NCI-H1436 treated with DMSO at 0.1 percent for 48 hours (cell line): Measurements from ENCODE around the gene FBXO27.
A peak's percentile ranks its signal among the peaks of the same experiment; 100 is the strongest.
"Not testable (repeated sequence)": the region's sequence is repeated elsewhere in the genome, so short reads cannot be mapped to it uniquely, and the experiment has no call there.

Experiments used
- DNase-seq: peaks from one replicate; lab custom pipeline; 2025; lab: John Stamatoyannopoulos, UW

The FBXO27 gene

DNA sequence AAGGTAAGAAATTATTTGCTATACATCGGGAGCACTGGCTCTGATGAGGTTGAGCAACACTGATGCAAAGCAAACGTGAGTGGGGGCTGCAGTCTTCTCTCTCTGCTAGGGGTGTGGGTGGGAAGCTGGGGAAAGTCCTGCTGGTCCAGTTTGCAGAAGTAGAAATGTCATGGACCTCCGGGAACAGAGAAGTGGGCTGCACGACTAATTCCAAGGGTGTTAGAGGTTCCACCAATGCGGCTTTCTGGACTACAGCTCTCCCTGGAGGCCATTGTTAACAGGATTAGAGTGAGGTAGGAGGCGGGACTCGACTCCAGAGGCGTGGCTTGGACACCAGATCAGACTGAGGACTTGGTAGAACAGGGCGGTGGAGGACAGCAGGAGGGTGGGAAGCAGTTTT, 5.7 kb upstream of the FBXO27 start:
- DNase-seq, result no peak

DNA sequence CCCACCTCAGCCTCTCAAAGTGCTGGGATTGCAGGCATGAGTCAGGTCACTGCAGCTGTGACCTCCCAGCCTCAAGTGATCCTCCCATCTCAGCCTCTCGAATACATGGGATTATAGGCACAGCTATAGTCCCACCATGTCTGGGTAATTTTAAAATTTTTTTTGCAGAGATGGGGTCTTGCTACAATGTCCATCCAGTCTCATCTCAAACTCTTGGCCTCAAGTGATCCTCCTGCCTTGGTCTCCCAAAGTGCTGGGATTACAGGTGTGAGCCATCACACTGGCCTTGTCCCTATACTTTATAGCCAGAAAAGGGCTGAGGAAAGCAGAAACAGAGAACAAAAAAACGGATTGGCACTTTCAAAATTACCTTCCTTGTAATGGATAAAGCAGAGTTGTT, 4.8 kb upstream of the FBXO27 start:
- DNase-seq, result no peak

DNA sequence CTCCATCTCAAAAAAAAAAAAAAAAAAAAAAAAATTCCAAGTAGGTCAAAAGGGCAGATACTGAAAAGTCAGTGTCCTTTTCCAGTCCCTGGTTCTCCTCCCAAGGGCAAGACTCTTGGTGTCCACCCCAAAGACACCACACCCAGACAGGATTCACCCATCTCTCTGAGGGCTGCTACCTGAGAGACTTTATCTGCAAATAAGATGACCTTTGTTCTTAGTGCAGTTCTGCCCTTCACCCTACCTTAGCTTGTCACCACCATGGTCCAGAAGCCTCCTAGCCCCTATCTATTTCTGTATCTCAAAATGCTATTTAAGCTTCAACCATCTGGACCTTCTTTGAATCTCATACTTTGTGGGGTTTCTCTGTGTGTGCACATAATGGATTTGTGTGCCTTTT, 4.2 kb upstream of the FBXO27 start:
- no peak for DNase-seq

DNA sequence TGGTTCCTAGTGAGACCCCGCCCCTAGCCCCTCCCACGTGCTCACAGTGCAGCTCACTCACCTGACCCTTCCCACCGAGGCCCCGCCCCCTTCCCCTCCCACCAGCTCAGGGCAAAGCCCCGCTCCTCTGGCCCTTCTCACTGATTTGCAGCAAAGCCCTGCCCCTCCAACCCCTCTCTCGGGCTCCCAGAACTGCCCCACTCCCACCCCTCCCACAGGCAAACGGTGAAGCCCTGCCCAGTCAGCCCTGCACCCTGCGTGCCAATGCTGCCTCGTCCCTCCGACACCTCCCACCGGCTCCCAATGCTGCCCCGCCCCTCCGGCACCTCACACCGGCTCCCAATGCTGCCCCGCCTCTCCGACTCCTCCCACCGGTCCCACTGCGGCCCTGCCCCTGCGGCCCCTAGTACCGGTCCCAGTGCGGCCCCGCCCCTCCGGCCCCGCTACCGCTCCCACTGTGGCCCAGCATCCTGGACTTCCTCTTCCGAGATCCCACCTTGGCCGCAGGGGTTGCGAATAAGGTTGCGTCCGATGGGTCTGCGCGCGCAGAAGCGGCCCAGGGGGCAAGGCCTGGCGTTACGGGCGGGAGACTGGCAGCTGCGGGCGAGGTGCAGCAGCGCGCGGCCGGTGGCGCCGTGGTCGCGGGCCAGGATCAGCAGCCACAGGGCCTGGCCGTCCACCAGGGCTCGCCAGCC, 834 bp downstream of the FBXO27 start:
- peak; percentile 4 for DNase-seq

DNA sequence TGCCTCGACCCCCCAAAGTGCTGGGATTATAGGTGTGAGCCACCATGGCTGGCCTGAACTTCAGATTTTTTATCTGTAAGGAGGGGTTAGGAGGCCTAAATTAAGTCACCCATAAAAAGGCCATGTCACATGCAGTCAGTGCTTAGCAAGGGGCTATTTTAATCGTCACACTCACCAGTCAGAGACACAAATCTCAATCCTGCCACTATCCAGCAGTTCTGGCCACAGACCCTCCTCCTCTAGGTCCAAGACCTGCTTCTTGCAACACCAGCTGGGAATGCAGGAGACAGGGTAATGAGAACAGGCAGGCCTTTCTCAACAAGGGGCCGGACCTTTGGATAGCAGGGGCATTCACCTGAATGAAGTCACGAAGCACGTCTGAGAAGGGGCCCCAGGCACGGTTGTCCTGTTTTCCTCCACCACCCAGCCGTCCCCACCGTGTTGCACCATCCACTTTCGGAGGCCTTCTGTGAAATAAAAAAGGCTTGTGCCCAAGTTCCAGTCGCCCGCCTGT, 1.4 kb downstream of the FBXO27 start:
- no peak for DNase-seq

DNA sequence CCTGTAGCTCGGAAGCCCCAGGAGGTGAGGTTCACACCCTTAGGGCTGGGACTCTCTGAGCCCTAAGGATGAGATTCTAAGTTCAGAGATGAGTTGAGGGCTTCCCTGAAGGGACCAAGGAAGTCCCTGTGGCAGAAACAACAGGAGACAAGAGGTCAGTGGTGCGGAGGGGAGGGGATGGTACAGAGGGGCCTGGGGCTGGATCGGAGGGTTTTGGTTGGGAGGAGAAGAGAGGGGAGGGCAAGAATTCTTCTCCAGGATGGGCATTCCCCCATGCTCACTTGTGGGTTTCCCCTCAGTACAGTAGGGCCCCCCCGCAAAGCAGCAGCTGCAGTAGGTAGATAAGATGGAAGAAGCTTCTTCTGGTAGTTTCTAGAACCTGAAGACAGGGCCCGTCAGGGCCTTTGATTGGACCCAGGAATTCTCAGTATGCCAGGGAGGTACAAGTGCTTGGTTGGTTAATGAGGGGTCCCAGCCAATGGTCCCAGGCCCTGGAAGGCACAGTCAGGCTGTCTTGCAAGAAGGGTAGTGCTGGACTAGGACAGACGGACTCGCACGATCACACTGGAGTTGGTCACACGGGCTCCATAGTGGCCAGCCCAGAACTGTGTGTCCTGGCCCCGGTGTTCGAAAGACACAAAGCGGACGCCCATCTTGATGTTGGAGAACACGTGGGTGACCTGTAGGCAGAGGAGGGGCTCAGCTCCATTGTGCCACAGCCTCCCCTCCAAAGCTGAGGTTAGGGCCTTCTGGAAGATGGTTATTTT, 7.3 kb downstream of the FBXO27 start:
- DNase-seq, result no peak

DNA sequence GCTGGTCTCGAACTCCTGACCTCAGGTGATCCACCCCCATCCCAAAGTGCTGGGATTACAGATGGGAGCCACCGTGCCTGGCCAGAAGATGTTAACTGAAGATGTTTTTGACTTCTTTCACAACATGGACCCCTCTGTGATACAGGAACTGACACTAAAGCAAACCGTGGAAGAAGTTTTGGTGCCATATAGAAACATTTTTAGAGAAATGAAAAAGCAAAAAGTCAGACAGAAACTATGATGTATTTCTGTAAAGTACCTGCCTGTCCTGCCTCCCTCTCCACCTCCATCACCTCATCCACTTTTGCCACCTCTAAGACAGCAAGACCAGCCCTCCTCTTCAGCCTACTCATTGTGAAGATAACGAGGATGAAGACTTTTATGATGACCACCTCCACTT, 11.3 kb downstream of the FBXO27 start:
- no peak for DNase-seq

DNA sequence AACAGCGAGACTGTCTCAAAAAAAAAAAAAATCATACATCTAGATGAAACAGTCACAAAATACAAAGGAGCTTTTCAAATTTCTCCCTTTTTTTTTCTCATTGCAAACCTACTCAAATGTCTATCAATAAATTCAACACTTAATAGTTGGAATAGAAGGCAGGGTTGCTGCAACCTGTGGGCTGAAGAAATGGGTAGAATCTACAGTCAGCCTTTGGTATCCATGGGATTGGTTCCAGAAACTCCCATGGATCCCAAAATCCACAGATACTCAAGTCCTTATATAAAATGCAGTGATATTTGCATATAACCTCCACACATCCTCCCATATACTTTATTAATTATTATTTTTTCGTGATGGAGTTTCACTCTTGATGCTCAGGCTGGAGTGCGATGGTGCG, 14.7 kb downstream of the FBXO27 start:
- no peak for DNase-seq

DNA sequence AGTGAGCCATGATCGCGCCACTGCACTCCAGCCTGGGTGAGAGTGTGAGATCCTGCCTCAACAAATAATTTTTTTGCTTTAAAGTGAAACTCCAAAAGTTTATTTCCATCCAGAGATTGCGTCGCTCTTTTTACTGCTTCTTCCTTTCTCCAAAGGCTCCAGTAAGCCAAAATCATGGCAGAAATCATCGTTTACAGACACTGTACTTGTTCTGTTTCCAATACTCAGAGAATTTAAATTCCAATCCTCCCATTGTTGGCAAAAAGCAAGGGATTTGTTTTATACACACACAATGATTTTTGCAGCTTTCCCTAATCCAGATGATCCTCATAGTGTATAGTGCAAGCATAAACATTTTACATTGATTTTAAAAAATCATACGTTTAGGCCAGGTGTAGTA, 15.3 kb downstream of the FBXO27 start:
- DNase-seq, result no peak

DNA sequence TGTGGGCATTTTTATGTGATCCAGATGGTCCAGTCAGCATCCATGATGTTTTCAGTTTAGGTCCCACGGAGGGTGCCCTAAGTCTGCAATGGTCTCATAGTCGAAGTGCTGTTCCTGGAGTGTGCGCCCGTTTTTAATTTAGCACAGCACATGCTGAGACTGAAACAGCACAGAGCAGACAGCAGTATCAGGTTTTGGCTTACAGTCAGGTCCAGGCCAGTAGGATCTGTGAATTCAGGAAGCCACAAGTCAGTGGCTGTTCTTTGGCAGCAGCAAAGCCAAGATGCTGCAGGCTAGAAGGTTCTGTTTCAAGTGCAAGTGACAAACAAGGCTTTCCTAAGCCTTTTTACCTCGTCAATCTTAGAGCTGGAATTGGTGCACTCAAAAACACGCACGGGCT, 18.3 kb downstream of the FBXO27 start:
- no peak for DNase-seq

DNA sequence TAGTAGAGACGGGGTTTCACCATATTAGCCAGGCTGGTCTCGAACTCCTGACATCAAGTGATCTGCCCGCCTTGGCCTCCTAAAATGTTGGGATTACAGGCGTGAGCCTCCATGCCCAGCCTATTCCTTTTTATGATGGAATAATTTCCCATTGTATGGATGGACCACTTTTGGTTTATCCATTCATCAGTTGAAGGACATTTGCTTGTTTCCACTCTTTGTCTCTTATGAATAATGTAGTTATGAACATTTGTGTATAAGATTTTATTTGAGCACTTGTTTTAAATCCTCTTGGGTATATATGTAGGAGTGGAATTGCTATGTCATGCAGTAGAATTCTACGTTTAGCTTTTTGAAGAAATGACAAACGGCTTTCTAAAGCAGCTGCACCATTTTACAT, 23.3 kb downstream of the FBXO27 start:
- no peak for DNase-seq

DNA sequence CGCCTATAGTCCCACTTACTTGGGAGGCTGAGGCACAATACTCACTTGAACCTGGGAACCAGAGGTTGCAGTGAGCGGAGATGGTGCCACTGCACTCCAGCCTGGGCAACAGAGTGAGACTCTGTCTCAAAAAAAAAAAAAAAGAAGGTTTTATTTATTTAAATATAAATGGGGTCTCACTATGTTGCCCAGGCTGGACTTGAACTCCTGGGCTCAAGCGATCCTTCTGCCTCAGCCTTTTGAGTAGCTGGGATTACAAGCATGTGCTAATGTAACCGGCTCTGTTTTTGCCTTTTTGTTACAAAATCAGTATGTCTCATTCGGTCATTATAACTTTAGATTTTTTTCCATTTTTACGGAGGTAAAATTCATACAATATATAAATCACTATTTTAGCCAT, 24.2 kb downstream of the FBXO27 start:
- DNase-seq, result no peak

DNA sequence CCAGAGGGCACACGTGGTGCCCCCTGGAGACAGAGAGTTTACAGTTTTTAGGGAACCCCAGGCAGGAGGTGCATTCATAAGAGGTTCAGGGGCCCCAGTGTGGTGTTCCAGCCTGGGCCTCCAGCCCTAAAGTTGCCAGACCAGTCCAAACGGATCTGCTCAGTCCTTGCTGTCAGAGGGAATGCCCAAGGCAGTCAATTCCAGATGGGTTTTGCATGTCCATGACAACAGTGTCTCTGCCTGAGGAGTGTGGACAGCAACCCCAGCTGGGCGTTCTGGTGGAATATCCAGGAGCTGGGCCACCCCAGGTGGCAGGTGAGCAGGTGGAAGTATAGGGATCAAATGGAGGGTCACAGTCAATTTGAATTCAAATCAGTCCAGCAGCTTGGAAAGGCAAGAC, 25.3 kb downstream of the FBXO27 start:
- no peak for DNase-seq

DNA sequence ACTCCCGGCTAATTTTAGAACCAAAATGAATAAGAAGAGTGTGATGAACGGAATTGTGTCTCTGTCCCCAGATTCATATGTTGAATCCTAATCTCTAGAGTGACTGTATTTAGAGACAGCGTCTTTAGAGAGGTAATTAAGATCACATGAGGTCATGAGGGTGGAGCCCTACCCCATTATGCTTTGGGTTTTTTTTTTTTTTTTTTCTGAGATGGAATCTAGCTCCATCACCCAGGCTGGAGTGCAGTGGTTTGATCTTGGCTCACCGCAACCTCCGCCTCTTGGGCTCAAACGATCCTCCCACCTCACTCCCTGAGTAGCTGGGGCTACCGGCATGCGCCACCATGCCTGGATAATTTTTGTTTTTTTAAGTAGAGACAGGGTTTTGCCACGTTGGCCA, 27.9 kb downstream of the FBXO27 start:
- no peak for DNase-seq

DNA sequence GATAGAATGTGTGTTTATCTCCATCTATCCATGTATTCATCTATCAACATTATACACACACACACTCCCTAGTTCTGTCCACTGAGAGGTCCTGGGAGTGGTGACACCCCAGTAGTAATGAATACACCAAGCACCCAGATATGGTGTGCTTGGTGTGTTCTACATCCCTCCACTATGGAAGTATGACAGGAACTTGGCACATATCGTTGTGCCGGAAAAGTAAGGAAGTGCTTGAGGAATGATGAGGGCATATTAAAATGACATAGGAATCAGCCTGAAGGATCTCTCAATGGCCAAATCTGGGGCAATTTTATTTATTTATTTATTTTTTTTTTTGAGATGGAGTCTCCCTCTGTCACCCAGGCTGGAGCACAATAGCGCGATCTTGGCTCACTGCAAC, 28.6 kb downstream of the FBXO27 start:
- DNase-seq, result no peak

DNA sequence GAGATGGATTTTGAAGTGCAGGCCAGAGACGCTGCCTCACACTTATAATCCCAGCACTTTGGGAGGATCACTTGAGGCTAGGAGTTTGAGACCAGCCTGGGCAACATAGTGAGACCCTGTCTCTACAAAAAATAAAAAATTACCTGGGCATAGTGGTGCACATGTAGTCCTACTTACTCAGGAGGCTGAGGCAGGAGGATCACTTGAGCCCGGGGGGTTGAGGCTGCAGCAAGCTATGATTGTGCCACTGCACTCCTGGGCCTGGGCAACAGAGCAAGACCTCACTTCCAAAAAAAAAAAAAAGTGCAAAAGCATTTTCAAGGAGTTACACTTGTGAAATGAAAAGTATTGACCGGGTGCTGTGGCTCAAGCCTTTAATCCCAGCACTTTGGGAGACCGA, 29.2 kb downstream of the FBXO27 start:
- no peak for DNase-seq

DNA sequence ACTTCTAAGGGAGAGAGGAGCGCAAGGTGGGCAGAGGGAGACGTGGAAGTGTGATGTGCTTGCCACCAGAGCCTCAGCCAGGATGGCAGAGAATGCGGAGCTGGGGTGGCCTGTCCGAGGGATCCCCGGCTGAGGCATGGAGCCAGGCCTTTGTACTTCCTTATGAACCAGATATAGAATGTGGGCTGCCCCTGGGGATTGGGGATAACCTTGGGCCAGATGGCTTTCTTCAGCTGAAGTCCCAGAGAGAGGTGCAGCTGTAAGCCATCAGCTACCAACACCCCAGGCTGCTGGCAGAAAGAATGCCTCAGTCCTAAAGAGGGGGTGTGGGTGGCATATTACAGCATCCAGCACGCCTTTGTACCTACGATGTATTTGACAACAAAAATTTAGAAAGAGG, 31.3 kb downstream of the FBXO27 start:
- DNase-seq, result no peak

DNA sequence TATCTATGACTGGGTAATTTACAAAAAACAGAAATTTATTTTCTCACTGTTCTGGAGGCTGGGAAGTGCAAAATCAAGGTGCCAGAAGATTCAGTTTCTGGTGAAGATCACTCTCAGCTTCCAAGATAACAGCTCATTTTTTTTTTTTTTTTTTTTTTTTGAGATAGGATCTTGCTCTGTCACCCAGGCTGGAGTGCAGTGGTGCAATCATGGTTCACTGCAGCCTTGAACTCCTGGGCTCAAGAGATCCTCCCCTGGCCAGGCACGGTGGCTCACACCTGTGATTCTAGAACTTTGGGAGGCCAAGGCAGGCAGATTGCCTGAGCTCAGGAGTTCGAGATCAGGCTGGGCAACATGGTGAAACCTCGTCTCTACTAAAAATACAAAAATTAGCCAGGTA, 34.8 kb downstream of the FBXO27 start:
- not testable (repeated sequence) for DNase-seq

DNA sequence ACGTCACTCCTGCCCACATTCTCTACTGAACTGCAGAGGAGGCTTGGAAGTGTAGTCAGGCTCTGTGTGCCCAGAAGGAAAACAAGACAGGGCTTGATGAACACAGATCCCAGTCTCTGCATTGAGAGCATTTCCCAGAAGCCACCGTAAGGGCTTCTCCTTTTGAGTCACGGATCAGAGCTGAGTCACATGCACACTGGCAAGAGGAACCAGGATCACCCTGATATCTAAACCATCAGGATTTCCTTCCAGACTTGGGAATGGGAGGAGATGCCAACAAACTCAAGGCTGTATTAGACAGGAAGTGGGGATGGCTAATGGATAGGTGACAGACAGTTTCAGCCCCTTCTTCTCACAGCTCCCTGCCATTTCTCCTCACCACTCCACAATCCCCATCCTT, 39.1 kb downstream of the FBXO27 start:
- DNase-seq, result no peak

DNA sequence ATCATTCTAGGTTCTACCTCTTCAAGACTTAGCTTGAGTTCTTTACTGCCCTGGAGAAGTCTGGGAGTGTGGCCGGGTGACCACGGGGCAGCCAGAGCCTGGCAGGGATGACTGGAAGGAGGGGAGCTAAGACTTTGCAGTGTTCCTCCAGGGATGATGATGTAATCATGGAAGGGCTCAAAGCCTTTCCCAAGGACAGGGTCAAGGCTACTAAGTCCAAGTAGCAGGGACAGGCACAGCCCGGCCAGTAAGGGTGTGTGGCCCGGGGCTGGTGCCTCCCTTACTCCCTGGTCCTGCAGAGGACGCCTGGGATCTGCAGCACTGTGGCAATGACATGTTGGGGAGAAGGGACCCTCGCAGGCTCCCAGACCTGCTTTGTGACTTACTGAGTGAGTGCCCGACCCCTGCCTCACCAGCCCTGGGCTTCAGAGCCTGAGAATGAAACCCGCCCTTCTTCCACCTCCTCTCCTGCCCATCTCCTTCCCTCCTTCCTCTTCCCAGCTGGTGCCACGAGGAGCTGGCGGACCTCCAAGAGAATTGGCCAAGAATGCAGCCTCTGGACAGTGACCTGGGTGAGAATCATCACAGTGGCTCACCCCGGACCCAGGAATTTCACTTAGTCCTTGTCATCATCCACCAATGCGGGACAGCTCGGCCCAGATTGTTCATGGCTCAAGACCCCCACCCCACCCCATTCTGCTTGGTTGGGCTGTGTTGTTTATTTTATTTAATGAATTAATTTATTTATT, 41.2 kb downstream of the FBXO27 start:
- no peak for DNase-seq

DNA sequence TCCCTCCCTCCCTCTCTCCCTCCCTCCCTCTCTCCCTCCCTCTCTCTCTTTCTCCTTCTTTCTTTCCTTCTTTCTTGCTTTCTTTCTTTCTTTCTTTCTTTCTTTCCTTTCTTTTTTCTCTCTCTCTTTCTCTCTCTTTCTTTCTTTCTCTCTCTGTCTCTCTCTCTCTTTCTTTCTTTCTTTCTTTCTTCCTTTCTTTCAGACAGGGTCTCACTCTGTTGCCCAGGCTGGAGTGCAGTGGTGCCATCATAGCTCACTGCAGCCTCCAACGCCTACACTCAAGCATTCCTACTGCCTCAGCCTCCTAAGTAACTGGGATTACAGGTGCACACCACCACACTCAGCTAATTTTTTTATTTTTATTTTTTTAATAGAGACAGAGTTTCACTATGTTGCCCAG, 42.7 kb downstream of the FBXO27 start:
- not testable (repeated sequence) for DNase-seq

DNA sequence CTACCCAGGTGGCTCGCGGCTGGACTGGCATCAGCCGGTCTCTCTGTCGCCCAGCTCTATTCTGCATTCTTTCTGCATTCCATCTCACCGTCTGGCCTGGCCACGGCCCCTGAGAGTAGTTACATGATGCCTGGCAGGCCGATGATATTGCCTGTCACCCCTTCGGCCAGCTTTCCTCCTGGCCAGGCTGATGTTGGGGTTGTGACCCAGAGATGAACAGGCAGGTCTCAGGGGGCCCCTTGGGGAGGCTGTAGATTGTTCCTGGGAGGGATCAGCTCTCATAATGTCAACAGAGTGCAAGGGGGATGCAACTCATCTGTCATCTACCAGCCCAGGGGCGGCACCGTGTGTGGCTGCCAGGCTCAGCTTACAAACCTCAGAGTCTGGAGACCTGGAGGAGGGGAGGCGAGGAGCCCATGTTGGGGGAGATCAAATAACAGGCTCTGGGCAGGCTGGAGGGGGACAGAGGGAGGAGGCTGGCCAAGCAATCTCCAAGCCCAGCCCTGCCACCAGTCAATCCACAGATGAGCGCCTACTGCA, 43.2 kb downstream of the FBXO27 start:
- no peak for DNase-seq

DNA sequence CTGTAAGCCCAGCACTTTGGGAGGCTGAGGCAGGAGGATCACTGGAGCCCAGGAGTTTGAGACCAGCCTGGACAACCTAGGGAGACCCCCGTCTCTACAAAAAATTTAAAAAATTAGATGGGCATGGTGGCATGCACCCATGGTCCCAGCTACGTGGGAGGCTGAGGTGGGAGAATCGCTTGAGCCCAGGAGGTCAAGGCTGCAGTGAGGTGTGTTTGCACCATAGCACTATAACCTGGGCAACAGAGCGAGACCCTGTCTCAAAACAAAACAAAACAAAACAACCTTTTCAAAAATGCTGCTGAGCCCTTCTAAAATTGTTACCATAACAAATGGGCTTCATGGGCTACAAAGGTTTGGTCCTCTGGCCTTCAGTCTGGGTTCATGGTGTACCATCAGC, 43.7 kb downstream of the FBXO27 start:
- DNase-seq, result not testable (repeated sequence)
